Keratinocyte (primary cell): Measurements from ENCODE around the gene TACC3.

Experiments used
- EZH2 ChIP-seq: IDR thresholded peaks from one replicate; pipeline ENCODE4 v1.6.1; 2012; ENCODE audit warnings: inconsistent platforms, mild to moderate bottlenecking, low read length, moderate library complexity
- TF ChIP-seq, protein P1 (sequence below), 3 experiments: IDR thresholded peaks in 1 of 3; conservative IDR thresholded peaks in 1 of 3; optimal IDR thresholded peaks in 1 of 3; 2 replicates in 2 of 3; 3 replicates in 1 of 3; pipeline versions ENCODE3 to v1.5.1; 2011; ENCODE audit warnings: low read length in 3 of 3, mild to moderate bottlenecking in 3 of 3, moderate library complexity in 2 of 3, control low read depth in 1 of 3, inconsistent platforms in 1 of 3; ENCODE audit not compliant: insufficient read depth in 2 of 3; ENCODE audit errors: extremely low read depth in 1 of 3

DNA sequence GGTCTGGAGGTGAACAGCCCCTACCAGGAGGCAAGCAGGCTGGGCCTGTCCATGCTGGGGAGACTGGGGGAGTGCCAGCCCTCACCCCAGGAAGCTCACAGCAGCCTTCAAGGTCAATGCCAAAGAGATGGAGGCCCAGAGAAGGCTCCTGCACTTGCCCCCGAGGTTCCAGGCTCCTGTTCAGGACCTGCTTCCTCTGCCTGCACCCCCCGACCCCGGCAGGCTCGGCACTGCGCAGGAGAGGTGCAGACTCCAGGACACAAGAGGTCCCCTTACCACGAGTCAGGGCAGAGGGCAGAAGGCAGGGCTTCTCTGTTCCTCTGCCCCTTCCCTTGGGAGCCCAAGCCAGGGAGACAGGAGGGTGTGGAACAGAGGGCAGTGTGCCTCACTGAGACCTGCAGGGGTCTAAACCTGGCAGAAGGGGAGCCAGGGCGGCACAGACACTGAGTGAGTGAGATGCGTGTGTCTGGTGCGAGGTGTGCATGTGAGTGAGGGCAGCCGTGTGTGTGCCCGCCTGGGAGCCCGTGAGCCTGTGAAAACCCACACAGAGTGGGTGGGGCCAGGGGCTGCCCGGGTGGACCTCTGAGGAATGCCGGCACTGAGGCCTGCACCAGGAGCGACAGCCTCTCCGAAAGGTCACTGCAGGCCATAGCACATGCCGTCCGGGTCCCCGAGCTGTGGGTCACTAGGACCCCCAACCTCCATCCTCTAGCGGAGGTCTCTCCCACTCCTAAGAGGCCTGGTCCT, 41.1 kb downstream of the TACC3 start:
- no peak for TF ChIP-seq EZH2
- TF ChIP-seq, protein P1, sequence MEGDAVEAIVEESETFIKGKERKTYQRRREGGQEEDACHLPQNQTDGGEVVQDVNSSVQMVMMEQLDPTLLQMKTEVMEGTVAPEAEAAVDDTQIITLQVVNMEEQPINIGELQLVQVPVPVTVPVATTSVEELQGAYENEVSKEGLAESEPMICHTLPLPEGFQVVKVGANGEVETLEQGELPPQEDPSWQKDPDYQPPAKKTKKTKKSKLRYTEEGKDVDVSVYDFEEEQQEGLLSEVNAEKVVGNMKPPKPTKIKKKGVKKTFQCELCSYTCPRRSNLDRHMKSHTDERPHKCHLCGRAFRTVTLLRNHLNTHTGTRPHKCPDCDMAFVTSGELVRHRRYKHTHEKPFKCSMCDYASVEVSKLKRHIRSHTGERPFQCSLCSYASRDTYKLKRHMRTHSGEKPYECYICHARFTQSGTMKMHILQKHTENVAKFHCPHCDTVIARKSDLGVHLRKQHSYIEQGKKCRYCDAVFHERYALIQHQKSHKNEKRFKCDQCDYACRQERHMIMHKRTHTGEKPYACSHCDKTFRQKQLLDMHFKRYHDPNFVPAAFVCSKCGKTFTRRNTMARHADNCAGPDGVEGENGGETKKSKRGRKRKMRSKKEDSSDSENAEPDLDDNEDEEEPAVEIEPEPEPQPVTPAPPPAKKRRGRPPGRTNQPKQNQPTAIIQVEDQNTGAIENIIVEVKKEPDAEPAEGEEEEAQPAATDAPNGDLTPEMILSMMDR (optimal IDR thresholded peaks at IDR 0.05 in 1 of 3, IDR thresholded peaks at IDR 0.05 in 1 of 3, conservative IDR thresholded peaks at IDR 0.05 in 1 of 3; ENCODE audit: extremely low read depth in 1 of 3, insufficient read depth in 2 of 3, low read length in 3 of 3), result no peak
